GM10266 (cell line): Measurements from ENCODE around the gene PRX.
A peak's percentile ranks its signal among the peaks of the same experiment; 100 is the strongest.
"Not testable (repeated sequence)": the region's sequence is repeated elsewhere in the genome, so short reads cannot be mapped to it uniquely, and the experiment has no call there.

ENCODE experiments used
- DNase-seq: peaks from one replicate; pipeline ENCODE4 v3.0.0; 2012; ENCODE audit errors: extremely low spot score
- CTCF ChIP-seq: IDR thresholded peaks from 2 replicates; pipeline ENCODE4 v1.5.1; 2012; ENCODE audit warnings: mild to moderate bottlenecking, low read depth; ENCODE audit not compliant: control insufficient read depth, insufficient read depth; ENCODE audit errors: missing control alignments

Gene PRX

GRCh38 chr19:40411125-40411842 lies 1.9 kb downstream of the PRX start:
- DNase-seq, result no peak
- no peak for TF ChIP-seq CTCF

DNA sequence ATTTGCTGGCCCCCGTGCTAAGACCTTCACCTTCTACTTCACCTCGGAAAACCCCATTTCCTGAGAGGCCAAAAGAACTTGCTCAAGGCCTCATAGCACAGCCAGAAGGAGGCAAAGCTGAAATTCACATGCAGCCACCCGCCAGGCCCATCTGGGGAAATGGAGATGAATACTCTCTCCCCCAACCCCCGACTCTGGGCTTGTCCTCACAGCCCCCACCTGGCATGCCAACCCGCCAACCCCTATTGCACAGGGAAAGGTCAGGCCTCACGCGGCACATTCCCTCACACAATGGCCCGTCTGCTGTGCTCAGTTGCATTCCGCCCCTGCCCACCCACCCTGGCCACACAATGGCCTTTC lies 3.2 kb downstream of the PRX start:
- TF ChIP-seq CTCF, result no peak

DNA sequence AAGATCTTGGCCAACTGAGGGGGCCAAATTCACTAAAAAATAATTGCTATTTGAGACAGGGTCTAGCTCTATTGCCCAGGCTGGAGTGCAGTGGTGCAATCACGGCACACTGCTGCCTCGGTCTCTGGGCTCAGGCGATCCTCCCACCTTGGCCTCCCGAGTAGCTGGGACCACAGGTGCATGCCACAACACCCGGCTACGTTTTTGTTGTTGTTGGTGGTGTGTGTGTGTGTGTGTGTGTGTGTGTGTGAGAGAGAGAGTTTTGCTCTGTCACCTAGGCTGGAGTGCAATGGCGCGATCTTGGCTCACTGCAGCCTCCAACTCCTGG lies 4.6 kb downstream of the PRX start:
- DNase-seq, result not testable (repeated sequence)

More for the DNA sequence above, 3.2 kb downstream of the PRX start:
- peak; percentile 37 for DNase-seq

GRCh38 chr19:40407714-40408597 lies 5.2 kb downstream of the PRX start:
- no peak for DNase-seq
- no peak for TF ChIP-seq CTCF

- no peak for TF ChIP-seq CTCF
- peak; percentile 97 for DNase-seq
Observed at GRCh38 chr19:40403262-40403984, 9.8 kb downstream of the PRX start.

DNA sequence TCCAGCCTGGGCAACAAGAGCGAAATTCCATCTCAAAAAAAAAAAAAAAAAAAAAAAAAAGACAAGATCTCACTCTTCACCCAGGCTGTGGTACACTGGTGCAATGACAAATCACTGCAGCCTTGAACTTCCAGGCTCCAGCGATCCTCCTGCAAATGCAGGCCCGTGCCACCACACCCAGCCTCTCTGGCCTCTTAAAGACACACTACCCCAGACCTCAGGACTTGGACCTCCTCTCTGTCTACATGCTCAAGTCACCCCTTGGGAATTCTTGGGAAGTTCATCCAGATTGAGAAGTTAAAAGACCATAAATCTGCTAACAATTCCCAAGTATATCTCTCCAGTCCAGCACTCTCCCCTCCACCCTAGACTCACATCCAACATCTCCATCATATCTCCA lies 12.6 kb downstream of the PRX start:
- DNase-seq, result no peak
- no peak for TF ChIP-seq CTCF

- DNase-seq, result no peak
- no peak for TF ChIP-seq CTCF
Observed at GRCh38 chr19:40398417-40399131, 14.6 kb downstream of the PRX start.
